ENCODE data around the gene POLR3B.

DNA sequence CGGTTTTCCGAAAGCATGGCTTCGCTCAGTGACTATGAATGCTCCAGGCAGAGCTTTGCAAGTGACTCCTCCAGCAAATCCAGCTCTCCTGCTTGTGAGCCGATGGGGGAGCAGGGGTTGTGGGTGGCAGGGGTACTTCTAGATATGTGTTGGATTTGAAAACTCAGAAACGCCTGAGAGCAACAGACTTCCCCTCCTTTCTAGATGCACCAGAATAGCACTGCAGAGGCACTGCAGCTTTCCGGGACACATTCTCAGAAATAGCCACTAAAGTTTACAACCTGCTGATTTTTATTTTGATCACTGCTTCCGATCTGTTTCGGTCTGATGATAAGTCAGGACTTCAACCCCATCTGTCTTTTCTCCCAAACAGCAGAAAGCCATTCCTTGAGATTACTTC, 46.4 kb upstream of the POLR3B start:
- TF ChIP-seq CTCF (conservative IDR thresholded peaks at IDR 0.05) (no peak), EZH2 (IDR thresholded peaks at IDR 0.05; ENCODE audit: low read depth) (no peak)
